Measurements from ENCODE around the gene FBF1.

Gene FBF1

DNA sequence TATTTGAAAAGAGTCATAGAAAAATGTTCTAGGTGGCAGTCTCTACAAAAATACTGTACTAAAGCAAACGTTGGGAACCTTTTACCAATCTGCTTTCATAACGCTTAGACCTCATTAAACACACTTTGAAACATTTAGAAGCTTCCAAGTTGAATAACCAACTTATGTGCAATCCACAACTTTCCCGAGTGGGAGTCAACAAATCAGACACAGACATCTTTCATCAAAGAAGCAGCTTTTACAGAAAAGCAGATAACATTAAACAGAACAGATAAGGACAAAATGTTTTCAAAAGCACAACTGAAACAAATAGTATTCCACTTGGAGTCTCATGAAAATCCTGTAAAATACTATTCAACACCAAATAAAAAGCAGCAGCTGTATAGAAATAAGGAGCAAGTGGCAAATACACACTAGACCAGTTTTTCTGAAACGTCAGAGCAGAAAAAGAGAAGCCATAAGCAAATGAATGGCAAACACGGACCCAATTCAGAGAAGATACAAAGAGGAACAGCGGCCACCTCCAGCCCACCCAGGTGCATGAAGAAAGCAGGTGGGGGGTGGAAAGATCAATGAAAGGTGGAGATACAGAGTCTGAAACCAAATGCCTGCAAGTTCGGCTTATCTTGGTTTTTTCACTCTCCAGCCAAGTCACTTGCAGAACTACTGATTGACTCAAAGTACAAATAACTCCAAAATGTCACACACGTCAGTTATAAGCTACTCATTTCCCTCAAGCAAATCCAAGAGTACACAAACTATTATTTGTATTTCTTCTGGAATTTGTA is 18.4 kb upstream of the FBF1 start:
- no peak for DNase-seq (ENCODE audit: low read depth in 2 of 2)

GRCh38 chr17:75950855-75951554 is 10.2 kb upstream of the FBF1 start:
- no peak for DNase-seq (ENCODE audit: low read depth in 2 of 2)

- DNase-seq (ENCODE audit: low read depth in 2 of 2) = no peak
These were observed 9.6 kb upstream of the FBF1 start for GRCh38 chr17:75950421-75950820.

- no peak for DNase-seq (ENCODE audit: low read depth in 2 of 2)
These were observed 4.4 kb upstream of the FBF1 start for GRCh38 chr17:75945211-75945610.

GRCh38 chr17:75943491-75943890 is 2.6 kb upstream of the FBF1 start:
- no peak for DNase-seq (ENCODE audit: low read depth in 2 of 2)

DNA sequence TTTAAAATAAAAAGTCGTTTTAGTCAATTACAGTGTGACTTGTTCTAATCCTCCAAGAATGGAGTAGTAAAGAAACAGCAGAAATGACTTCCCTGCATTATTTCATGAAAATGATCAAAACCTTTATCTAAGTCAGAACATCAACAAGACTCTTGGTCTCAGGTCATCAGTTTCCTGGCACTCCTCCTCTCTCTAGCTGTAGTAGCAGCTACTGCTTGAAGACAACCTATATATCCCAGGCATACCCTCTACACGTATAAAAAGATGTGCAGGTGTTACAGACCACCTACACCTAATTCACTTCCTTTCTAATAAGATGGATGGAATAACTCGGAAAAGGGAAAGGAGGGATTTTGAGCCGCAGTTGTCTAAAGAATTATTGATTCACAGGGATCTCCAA is 1.6 kb upstream of the FBF1 start:
- no peak for DNase-seq (ENCODE audit: low read depth in 2 of 2)

GRCh38 chr17:75941442-75941819 is 589 bp upstream of the FBF1 start:
- no peak for DNase-seq (ENCODE audit: low read depth in 2 of 2)

- DNase-seq (ENCODE audit: low read depth in 2 of 2) = no peak
These were observed 3.2 kb downstream of the FBF1 start for GRCh38 chr17:75937652-75938051.

DNA sequence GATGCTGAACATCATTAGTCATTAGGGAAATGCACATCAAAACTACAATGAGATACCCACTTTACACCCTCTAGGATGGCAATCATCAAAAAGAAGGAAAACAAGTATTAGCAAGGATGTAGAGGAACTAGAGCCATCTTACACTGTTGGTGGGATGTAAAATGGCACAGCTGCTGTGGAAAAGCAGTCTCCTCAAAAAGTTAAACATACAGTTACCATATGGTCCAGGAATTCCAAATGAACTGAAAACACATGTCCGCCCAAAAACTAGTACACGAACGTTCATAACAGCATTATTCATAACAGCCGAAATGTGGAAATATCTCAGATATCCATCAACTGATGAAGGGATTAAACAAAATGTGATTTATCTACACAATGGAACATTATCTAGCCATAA is 7.0 kb downstream of the FBF1 start:
- peak; percentile 35 to 38 for DNase-seq (ENCODE audit: low read depth in 2 of 2)

- DNase-seq (ENCODE audit: low read depth in 2 of 2) = no peak
These were observed 8.0 kb downstream of the FBF1 start for GRCh38 chr17:75932852-75933251.

- DNase-seq (ENCODE audit: low read depth in 2 of 2) = no peak
These were observed 9.8 kb downstream of the FBF1 start for GRCh38 chr17:75931062-75931461.

DNA sequence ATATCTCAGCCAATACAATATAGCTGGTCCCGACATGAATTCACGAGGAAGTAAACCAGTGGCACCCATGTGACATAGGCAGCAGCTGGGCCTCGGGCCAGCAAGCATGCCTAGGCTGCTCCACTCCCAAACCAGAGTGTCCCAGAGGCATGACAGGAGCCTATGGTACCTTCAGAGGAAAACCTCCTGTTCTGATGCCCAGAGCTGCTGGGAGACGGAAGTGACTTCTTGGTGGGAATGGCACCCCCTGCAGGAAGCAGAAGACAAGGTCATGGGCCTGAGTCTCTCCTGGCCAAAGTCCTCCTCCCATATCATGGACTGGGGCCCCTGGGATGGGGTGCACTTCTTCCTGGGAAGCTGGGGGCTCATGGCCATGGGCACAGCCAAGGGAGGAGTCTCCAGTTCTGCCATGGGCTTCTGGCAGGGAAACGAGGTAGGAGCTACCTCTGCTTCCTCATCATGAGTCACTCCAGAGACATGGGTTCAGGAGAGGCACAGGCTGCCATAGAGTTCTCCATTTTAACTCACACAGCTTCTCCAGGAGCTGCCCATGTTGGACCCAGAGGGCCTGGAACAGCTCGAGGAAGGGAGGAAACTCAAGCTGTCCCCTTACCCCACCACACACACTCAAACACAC is 13.4 kb downstream of the FBF1 start:
- DNase-seq (ENCODE audit: low read depth in 2 of 2) = no peak

DNA sequence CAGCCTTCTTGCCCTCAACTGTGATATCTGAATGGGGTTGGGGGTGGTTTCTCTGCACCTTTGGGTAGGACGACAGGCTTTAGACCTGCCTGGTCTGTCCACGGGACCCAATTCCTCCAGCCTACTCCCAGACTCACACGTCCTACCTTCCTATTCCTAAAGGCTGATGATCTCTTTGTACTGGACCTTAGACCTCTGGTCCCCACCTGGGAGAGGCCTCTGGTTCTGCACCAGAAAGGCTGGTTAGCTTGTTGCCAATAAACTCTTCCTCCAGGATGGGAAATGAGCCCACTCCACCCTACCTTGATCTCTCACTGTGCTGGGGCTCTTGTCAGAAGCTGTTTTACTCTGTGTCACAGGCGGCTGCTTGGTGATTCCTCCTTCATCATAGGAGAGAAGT is 14.4 kb downstream of the FBF1 start:
- DNase-seq (ENCODE audit: low read depth in 2 of 2) = no peak

DNA sequence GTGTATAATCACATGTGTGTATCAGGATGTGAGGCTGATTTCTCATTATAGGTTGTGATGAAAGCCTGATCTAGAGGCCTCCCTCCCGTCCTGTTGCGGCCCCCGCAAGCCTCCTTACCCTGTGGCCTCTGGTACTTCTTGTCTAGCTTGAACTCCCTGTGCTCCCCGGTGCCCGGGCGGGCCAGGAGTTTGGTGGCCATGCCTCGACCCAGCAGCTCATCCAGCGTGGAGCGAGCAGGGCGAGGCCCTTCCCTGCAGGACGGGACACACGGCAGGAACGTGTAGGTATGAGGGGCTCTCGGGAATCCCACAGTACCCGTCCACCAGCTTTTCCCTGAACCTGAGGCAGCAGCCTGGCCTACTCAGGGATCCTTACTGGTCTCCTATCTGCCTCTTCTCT is 14.9 kb downstream of the FBF1 start:
- no peak for DNase-seq (ENCODE audit: low read depth in 2 of 2)

- no peak for DNase-seq (ENCODE audit: low read depth in 2 of 2)
These were observed 15.7 kb downstream of the FBF1 start for GRCh38 chr17:75925103-75925502.

GRCh38 chr17:75922963-75923874 is 17.6 kb downstream of the FBF1 start:
- no peak for DNase-seq (ENCODE audit: low read depth in 2 of 2)

GRCh38 chr17:75922173-75922961 is 18.5 kb downstream of the FBF1 start:
- DNase-seq (ENCODE audit: low read depth in 2 of 2) = no peak

DNA sequence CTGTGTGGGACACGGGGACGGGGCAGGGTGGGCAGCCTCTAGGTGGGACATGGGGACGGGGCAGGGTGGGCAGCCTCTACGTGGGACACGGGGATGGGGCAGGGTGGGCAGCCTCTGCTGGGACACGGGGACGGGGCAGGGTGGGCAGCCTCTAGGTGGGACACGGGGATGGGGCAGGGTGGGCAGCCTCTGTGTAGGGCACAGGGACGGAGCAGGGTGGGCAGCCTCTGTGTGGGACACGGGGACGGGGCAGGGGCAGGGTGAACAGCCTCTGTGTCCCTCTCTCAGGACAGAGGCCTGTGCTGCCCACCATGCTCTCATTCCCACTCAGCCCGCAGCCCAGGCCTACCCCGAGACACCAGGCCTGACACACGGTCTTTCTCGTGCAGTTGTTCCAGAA is 19.2 kb downstream of the FBF1 start:
- DNase-seq (ENCODE audit: low read depth in 2 of 2) = no peak

DNA sequence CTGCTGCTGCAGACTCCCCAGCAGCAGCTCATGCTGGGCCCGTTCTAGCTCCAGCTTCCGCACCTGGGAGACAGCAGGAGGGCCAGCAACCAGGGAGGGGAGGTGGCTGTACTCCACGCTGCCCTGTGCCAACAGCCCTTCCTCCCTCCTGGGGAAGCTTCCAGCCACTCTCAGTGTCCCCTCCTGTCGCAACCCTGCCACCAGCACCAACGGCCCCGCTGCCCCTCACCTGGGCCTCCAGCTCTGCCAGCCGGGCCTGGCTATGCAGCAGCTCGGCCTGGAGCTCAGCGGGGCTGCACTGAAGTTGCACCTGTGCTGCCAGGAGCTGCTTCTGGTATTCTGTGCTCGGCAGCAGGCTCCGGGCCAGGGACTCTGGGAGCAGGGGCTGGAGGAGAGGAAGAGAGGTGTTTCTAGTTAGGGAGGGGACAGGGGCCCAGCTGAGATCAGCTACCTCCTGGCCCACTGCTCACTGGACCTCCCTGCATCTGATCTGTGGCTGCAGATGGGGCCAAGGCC is 20.7 kb downstream of the FBF1 start:
- DNase-seq (ENCODE audit: low read depth in 2 of 2) = no peak

DNA sequence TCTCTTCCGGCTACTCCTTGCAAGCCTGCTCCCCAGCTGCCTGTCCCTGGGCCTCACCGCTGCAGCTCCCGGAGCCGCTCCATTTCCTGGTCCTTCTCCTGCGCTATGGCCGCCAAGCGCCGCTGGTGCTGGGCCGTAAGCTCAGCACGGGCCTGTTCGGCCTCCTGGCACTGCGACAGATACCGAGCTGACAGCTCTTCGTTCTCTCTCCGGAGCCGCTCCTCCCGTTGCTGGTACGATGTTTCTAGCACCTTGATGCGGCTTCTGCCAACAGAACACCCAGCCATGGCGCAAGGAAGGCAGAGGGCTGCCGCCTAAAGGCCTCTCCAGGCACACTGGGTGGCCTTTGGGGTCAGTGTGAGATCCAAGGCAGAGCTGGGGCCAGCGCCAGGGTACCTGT is 21.2 kb downstream of the FBF1 start:
- DNase-seq (ENCODE audit: low read depth in 2 of 2) = no peak

GRCh38 chr17:75917917-75918445 is 22.9 kb downstream of the FBF1 start:
- DNase-seq (ENCODE audit: low read depth in 2 of 2) = no peak
